Right atrium auricular region (tissue), 2 donors: ENCODE data around the gene GCK. TPM values are rescaled to one million over a fixed set of nuclear protein-coding genes. Genes with fewer than 3 reads are reported as not detected.

Source experiments
- DNase-seq: peaks from one replicate; pipeline ENCODE4 v3.0.0-alpha.2; 2019; ENCODE audit warnings: low spot score
- H3K27ac ChIP-seq, 2 donors: fragments of 200-600 bp; sonication (generic); 1 replicate in 1 of 2; 2 replicates in 1 of 2; pipeline ENCODE4 v1.5.1; 2016 to 2019
- H3K27me3 ChIP-seq, 2 donors: fragments of 200-600 bp; sonication (generic); one replicate each; pipeline versions ENCODE4 v1.5.1 to v1.6.0; 2017 to 2019
- H3K36me3 ChIP-seq: fragments of 200-600 bp; sonication (generic); one replicate; pipeline ENCODE4 v1.5.1; 2016
- H3K4me1 ChIP-seq, 2 donors: fragments of 200-600 bp; sonication (generic); one replicate each; pipeline versions ENCODE4 v1.5.1 to v1.6.0; 2017 to 2019
- H3K4me3 ChIP-seq, 2 donors: fragments of 200-600 bp; sonication (generic); 1 replicate in 1 of 2; 2 replicates in 1 of 2; pipeline ENCODE4 v1.5.1; 2017 to 2019; ENCODE audit warnings: mild to moderate bottlenecking in 1 of 2, moderate library complexity in 1 of 2
- H3K9me3 ChIP-seq, 2 donors: fragments of 200-600 bp; sonication (generic); one replicate each; pipeline ENCODE4 v1.5.1; 2019
- CTCF ChIP-seq, 2 donors: fragments of 200-600 bp; sonication (generic); IDR thresholded peaks; one replicate each; pipeline ENCODE4 v1.5.1; 2019; ENCODE audit warnings: antibody characterized with exemption in 2 of 2
- total RNA-seq, 2 donors: library from RNA; depleted of rRNA; stranded (reverse); fragments of >200 nt; gene quantifications; one replicate each; pipeline ENCODE4 v1.1.0, GENCODE V29; 2016

GCK gene
- total RNA-seq, 2 donors from 2014 or later, result 11.1 to 21.0 TPM

GRCh38 chr7:44217852-44218402 is 28.7 kb upstream of the GCK start:
- no peak overlapping the region for H3K4me3 ChIP-seq
- no peak for TF ChIP-seq CTCF (IDR thresholded peaks at IDR 0.05)
- no peak for DNase-seq
- H3K9me3 ChIP-seq, result no peaks in the 10 kb centered on the region
- no peak overlapping the region for H3K27ac ChIP-seq
- no peaks in the 10 kb centered on the region for H3K4me1 ChIP-seq
- peaks cover 7% of the 10 kb centered on the region for H3K36me3 ChIP-seq
- no peaks in the 10 kb centered on the region for H3K27me3 ChIP-seq

- Histone ChIP-seq H3K36me3 (peaks cover 13% of the 10 kb centered on the region), H3K9me3 (no peaks in the 10 kb centered on the region), H3K4me1 (no peaks in the 10 kb centered on the region), H3K27ac (no peak overlapping the region), H3K4me3 (no peak overlapping the region), H3K27me3 (no peaks in the 10 kb centered on the region)
- DNase-seq, result no peak
- no peak for TF ChIP-seq CTCF (IDR thresholded peaks at IDR 0.05)
Measured at GRCh38 chr7:44217223-44217714, 28.0 kb upstream of the GCK start.

GRCh38 chr7:44216521-44217222 is 27.4 kb upstream of the GCK start:
- Histone ChIP-seq H3K4me3 (no peak overlapping the region), H3K9me3 (no peaks in the 10 kb centered on the region), H3K27ac (no peak overlapping the region), H3K4me1 (no peaks in the 10 kb centered on the region), H3K27me3 (no peaks in the 10 kb centered on the region), H3K36me3 (peaks cover 19% of the 10 kb centered on the region)
- no peak for TF ChIP-seq CTCF (IDR thresholded peaks at IDR 0.05)
- DNase-seq, result no peak

GRCh38 chr7:44216019-44216418 is 26.8 kb upstream of the GCK start:
- no peaks in the 10 kb centered on the region for H3K4me1 ChIP-seq
- no peaks in the 10 kb centered on the region for H3K27me3 ChIP-seq
- no peaks in the 10 kb centered on the region for H3K9me3 ChIP-seq
- TF ChIP-seq CTCF (IDR thresholded peaks at IDR 0.05), result no peak
- no peak for DNase-seq
- H3K36me3 ChIP-seq, result peaks cover 26% of the 10 kb centered on the region
- no peak overlapping the region for H3K4me3 ChIP-seq
- no peak overlapping the region for H3K27ac ChIP-seq

- no peak overlapping the region for H3K27ac ChIP-seq
- H3K27me3 ChIP-seq, result no peaks in the 10 kb centered on the region
- H3K36me3 ChIP-seq, result peaks cover 29% of the 10 kb centered on the region
- H3K4me3 ChIP-seq, result no peak overlapping the region
- DNase-seq, result no peak
- H3K9me3 ChIP-seq, result no peaks in the 10 kb centered on the region
- no peak for TF ChIP-seq CTCF (IDR thresholded peaks at IDR 0.05)
- no peaks in the 10 kb centered on the region for H3K4me1 ChIP-seq
Measured at GRCh38 chr7:44215531-44215930, 26.3 kb upstream of the GCK start.
